Nucleus accumbens (tissue), 56 donors: ENCODE results near the gene ELOVL1.

Experiments
- DNase-seq, 56 donors: peaks; one replicate each; lab custom pipeline; 2025; lab: John Stamatoyannopoulos, UW

ELOVL1 gene

DNA sequence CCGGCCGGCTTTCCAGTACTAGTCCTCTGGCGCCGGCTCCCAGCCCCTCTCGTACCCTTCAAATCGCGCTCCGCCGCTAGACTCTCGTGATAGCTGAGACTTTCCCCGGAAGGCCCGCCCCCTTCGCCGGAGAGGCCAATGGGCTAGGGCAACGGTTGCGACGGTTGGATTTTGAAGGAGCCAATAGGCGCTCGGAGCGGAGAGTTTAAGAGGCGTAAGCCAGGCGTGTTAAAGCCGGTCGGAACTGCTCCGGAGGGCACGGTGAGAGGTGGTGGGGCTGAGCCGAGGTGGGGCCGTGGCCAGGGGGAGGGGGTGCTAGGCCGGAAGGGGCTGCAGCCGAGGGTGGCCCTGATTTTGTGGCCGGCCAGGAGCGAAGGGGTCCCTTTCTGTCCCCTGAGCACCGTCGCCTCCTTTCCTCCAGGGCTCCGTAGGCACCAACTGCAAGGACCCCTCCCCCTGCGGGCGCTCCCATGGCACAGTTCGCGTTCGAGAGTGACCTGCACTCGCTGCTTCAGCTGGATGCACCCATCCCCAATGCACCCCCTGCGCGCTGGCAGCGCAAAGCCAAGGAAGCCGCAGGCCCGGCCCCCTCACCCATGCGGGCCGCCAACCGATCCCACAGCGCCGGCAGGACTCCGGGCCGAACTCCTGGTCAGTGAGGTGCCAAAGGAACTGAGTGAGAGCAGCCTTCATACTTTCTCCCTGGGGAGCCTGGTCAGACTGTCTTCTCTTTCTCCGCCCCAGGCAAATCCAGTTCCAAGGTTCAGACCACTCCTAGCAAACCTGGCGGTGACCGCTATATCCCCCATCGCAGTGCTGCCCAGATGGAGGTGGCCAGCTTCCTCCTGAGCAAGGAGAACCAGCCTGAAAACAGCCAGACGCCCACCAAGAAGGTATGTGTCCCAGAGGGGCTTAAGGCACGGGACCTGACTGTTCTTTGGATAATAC is 8.8 kb downstream of the ELOVL1 start, which contains the start of gene CDC20:
Gene CDC20 (plus strand): TSS at position 236 of the 948 bp plus-strand sequence. CDS start 235 bp downstream, at position 471.
- DNase-seq = peak; percentile 48 to 99 (median 94)

DNA sequence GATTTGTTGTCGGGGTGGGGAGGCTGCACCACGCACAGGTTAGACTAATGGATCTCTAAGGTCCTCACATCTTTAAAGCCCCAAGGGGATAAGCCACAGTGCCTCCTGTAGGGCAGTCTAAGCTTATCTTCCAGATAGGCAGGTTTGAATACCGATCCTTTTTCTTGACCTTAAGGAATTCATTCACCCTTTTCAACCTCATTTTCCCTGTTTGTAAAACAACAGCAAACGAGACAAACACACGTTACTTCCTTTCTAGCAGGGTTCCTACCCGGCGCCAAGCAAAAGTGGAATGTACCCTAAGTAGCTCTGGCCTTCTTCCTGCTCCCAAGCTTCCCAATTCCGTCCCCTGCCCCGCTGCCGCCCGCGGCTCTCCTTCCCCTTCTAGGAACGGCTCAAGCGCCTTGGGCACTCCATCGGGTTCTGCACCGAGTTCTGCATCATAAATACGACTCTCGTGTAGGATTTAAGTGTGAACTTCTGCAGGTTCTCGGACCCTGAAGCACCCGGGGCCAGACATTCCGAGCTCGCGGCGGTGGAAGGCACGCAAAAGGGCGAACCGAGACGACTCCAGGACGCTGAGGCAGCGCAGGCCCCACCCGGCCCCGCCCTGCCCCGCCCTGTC is 9.6 kb downstream of the ELOVL1 start:
- peak in 8 of 56 donors; percentile 8 to 48 (median 20) for DNase-seq

DNA sequence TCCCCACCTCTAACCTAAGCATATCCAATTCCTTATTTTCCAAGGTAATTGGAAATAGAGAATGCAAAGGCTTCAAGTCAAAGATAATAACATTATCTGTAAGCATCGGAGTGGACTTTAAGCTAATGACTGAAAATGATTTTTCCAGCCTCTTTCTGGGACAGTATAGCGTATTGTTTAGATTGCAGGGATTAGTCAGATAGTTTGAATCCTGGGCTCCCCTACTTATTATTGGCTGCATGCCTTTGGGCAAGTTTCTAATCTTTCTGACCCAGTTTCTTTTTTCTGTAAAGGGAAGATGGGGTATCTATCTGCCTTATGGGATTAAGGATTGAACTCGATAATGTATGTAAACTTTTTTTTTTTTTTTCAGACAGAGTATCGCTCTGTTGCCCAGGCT is 10.6 kb downstream of the ELOVL1 start:
- DNase-seq = no peak

DNA sequence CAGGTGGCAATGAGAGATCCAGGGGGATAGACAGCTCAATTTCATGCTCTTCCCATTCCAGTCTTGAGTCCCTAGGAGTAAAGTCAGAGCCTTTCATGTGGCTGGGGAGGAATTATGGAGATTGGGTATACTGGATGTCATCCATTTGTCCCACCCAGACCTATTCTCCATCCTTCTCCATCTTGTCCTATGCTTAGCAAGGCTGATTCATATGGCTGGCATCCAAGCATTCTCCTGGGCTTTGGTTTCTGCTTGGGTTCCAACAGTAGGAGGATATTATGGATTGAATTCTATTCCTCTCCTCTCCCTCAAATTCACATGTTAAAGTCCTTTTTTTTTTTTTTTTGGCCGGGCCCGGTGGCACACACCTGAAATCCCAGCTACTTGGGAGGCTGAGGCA is 12.9 kb downstream of the ELOVL1 start:
- no peak for DNase-seq

DNA sequence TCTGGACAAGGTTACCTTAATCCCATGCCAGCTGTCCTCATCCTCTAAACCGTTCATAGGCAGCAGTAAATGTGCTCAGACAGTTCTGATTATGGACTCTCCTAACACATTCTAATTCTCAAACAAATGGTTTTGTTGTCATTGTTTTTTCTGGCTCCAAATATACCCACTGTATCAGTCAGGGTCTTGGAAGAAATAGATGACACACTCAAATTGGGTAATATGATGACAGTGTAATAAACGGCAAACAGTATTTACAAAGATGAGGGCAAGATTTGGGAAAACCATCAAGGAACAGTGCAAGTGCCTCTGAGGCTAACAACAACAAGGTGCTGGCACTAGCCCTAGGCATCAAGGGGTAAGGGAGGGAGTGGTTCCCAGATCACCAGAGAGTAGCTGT is 13.3 kb downstream of the ELOVL1 start:
- DNase-seq = no peak

DNA sequence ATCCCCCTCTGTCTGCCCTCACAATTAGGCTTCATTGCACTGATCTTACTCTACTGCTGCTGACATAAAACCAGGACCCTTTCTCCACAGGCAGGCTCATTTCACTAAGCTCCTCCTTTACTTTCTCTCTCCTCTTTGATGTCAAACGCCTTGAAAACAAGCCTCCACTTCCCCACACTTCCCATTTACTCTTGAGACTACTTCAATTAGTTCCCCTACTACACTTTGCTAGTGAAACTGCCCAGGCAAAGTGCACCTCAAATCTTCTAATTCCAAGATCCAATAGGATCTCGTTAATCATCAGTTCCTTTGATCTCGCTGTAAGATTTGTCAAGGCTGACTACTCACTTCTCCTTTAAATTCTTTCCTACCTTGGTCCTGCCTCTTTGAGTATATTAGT is 14.9 kb downstream of the ELOVL1 start:
- DNase-seq = no peak

DNA sequence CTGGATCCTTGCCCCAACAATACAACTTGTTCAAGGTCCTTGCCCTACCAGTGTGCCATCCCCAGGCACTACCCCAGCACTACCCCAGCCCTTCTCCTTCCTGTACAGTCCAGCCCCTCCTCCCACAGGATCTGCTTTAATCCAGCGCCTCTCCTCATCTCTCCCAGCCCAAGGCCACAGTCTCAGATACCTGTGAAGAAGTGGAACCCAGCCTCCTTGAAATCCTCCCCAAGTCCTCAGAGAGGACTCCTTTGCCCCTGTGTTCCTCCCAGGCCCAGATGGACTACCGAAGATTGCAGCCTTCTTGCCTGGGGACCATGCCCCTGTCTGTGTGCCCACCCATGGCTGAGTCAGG is 15.5 kb downstream of the ELOVL1 start:
- DNase-seq = no peak

DNA sequence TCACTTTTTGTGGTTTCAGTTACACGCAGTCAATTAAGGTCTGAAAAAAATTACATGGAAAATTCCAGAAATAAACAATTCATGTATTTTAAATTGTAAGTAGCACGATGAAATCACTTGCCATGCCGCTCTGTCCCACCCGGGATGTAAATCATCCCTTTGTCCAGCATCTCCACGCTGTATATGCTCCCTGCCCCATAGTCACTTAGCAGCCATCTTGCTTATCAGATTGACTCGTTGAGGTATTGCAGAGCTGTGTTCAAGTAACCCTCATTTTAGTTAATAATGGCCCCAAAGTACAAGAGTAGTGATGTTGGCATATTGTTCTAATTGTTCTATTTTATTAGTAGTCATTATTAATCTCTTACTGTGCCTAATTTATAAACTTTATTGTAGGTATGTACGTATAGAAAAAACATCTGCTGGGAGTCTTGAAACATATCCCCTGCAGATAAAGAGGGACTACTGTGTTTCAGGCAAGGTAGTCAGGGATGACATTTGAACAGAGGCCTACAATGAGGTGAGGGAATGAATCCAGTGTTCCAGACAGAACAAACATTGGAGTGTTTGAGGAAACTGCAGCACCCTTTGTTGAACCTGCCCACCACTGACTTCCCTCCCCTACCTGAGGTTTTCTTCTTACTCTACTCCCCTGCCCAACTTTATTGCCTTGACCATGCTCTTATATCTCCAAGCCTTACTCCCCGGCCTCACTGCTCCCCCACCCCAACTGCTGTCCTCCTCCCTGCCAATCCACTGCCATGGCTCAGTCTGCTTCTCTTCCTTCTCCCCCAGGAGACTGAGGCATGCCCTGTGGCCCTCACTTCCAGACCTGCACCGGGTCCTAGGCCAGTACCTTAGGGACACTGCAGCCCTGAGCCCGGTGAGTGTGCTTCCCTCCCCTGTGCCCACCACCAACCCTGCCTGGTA is 16.1 kb downstream of the ELOVL1 start:
- DNase-seq = no peak

DNA sequence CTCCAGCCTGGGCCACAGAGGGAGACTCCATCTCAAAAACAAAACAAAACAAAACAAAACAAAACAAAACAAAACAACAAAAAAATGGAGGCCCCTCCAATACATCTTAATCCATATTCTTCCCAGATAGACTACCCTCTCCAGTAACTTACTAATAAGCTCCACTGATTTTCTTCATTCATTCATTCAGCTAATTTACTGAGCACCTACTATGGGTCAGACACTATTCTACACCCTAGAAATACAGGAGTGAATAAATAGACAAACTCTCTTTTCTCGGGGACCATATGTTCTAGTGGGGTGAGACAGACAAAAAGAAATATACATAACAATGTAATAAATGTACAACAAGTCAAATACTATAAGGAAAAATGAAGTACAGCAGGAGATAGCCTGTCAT is 16.8 kb downstream of the ELOVL1 start:
- no peak for DNase-seq

DNA sequence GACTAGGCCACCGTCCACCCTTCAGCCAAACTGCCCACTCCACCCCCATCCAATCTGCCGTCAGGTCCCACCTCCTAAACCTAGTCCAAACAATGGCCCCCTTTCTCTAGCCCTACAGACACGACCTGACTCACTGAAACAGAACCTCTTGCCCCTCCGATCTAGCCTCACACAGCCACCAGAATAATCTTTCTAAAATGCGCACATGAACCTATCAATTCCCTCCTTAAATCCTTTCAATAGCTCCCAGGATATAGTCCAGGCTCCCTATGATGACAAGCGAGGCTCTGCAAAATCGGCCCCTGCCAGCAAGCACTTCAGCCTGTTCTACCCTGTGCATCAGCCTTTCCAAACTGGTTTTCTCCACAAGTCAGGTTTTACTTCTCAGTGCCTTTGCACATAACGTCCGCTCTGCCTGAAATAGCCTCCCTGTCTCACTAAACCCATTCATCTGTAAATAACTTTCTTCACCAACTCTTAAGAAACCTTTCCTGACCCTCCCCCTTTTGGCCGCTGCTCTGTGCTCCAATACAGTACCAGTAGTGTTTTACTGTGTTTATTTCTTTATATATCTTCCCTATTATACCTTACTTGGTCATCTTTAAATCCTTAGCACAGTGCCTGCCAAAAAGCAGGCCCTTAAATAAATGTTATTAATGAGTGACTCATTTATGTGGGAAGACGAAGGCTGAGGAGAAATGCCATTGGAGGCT is 18.1 kb downstream of the ELOVL1 start:
- DNase-seq = peak in 8 of 56 donors; percentile 27 to 64 (median 50)

DNA sequence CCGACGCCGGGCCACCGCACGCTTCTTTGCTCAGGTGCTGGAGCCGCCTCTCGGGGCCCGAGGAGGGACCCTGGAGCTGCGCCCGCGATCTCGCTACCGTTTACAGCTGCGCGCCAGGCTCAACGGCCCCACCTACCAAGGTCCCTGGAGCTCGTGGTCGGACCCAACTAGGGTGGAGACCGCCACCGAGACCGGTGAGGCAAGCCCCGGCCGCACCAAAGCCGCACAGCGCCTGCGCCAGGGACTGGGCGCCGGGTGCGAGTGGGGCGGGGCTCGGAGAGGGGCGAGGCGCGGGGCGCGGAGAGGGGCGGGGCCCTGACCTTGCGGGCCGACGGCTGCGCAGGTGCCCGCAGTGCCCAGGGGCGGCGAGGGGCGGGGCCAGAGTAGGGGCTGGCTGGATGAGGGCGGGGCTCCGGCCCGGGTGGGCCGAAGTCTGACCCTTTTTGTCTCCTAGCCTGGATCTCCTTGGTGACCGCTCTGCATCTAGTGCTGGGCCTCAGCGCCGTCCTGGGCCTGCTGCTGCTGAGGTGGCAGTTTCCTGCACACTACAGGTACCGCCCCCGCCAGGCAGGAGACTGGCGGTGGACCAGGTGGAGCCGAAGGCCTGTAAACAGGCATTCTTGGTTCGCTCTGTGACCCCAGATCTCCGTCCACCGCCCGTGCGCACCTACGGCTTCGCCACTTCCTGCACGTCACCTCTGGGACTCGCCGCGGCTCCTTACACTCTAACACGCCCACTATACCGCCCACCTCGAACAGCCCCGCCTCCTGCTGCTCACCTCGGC is 18.8 kb downstream of the ELOVL1 start:
- DNase-seq = peak in 50 of 56 donors; percentile 14 to 84 (median 54)

DNA sequence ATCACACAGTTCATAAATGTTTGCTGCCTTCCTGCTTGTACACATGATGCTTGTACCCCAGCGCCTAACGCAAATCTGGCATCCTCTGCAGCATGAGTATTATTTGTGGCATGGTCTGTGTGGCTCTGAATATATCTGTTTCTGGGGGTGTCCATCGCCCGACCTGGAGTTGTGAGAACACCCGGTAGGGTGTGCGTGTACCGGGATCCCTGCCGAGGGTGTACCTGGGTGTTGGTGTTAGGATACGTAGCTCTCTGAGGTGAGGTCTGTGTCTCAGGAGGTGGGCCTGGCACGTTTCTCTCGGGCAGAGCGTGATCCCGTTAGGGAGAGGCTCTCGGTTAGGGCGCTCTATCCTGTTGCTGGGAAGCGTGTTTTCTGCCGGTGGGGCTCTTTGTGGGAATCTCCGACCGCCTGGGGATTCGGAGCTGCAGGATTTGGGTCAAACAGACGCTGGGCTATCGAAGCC is 19.4 kb downstream of the ELOVL1 start:
- peak in 14 of 56 donors; percentile 38 to 76 (median 54) for DNase-seq

DNA sequence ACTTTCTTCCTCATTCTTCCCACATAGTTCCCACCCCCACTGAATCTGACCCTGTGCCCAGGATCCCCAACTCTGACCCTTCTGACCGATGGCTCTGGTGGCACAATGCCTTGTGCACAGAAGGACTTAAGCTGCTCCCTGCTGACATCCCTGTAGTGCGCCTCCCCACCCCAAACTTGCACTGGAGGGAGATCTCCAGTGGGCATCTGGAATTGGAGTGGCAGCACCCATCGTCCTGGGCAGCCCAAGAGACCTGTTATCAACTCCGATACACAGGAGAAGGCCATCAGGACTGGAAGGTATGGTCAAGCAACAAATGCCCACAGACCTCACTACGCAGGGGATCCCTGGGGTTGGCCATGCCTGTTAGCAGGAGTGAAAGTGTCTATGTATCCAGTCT is 21.2 kb downstream of the ELOVL1 start:
- DNase-seq = no peak

DNA sequence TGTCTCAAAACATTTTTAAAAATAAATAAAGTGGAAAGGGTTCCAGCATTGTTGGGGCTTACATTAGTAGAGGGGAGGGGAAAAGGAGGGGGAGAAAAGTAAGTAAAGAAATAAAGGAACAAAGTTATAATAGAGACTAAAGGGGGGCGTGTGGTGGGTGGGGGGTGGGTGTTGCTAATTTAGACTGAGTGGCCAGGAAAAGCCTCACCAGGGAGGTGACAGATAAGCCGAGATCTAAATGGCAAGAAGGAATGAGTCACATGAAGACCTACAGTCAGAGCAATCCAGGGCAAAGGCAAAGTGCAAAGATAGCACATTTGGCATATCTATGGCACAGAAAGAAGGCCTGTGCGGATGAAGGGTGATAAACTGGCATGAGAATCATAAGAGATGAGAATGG is 22.7 kb downstream of the ELOVL1 start:
- DNase-seq = no peak

DNA sequence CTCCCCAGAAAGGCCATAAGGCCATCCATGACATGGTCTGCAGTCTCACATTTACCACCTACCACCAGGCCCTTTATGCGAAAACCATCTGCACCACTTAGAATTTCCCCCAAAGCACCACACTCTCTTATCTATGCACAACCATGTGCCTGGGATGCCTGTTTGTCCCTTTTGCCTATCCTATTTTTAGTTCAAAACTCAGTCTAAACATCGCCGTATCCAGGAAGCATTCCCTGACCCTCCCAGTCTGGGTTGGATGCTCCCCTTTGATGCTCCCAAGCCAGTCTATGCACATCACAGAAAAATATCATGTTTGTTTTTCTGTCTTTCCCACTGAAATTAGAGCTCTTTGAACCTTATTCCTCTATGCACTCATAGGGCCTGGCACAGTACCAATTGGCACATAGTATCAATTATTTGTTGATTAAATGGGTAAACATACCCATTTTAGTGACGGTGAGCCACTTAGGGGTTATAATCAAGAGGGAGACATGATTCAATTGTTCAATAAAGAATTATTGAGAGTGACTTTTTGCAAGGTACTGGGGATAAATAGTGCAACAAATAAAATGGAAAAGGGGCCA is 23.5 kb downstream of the ELOVL1 start:
- no peak for DNase-seq

DNA sequence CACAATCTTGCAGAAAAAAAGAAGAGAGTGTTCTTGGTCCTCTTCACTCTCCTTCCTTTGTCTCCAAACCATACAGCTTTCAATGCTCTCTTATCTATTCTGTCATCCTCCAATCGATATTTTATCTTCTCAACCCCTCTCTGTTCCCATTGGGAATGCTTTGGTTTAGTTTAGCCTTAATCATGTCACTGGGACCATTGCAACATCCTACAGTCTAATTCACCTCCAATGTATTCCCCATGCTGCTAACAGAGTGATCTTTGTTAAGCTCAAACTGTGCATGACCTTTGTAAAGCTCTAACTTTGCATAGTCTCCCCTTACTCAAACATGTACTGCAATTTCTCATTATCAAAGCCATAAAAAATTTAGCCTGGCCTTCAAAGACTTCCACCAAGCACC is 27.3 kb downstream of the ELOVL1 start:
- no peak for DNase-seq

DNA sequence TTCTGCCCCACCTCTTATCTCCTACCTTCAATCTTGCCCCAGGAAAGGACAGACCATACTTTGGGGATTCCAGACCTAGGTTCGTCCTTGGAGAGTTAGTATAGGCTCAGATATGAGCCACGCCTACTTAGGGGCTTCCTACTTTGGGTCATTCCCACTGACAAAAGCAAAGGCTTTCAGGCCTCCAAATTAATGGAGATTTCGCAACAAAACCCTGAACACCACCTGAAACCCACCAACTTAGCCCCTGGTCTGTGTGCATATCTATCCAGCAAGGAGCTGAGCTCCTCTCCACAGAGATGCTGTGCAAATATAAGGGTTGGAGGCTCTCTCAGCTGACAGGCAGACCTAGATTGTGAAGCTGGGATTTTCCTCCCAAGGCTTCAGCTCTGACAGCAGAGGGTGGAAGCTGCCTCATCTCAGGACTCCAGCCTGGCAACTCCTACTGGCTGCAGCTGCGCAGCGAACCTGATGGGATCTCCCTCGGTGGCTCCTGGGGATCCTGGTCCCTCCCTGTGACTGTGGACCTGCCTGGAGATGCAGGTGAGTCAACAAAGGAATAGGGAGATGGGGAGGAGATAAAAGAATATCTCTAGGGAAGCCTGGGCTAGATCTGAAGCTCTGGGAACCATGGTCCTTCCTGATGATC is 28.1 kb downstream of the ELOVL1 start:
- no peak for DNase-seq

DNA sequence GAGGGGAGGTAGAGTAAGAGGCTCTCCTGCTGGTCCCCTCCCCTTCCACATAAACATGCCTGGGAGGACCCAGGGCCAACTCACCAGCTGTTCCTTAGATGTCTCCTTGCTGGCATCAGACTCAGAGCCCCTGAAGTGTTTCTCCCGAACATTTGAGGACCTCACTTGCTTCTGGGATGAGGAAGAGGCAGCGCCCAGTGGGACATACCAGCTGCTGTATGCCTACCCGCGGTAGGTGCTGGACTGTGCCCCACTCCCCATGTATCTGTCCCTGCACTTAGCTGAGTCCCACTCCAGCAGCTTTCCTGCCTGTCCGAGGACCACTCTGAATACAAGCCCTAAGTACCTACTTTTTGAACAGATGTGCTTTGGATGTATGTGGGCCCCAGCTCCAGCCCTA is 29.8 kb downstream of the ELOVL1 start:
- DNase-seq = no peak
